Vagina (tissue), 2 donors: ENCODE data around the gene CADM2. TPM values are rescaled to one million over a fixed set of nuclear protein-coding genes. Genes with fewer than 3 reads are reported as not detected.

Experiments
- DNase-seq, 2 donors: peaks; one replicate each; pipeline ENCODE4 v3.0.0-alpha.2; 2017; ENCODE audit errors: extremely low spot score in 2 of 2
- H3K27ac ChIP-seq: fragments of 200-600 bp; sonication (generic); one replicate; pipeline ENCODE4 v1.5.1; 2019
- H3K27me3 ChIP-seq: fragments of 200-600 bp; sonication (generic); one replicate; pipeline ENCODE4 v1.5.1; 2019
- H3K36me3 ChIP-seq, 2 donors: fragments of 200-600 bp; sonication (generic); one replicate each; pipeline ENCODE4 v1.5.1; 2017 to 2019
- H3K4me1 ChIP-seq: fragments of 200-600 bp; sonication (generic); one replicate; pipeline ENCODE4 v1.5.1; 2019
- H3K4me3 ChIP-seq, 2 donors: fragments of 200-600 bp; sonication (generic); 1 replicate in 1 of 2; 2 replicates in 1 of 2; pipeline ENCODE4 v1.5.1; 2016 to 2019
- H3K9me3 ChIP-seq: fragments of 200-600 bp; sonication (generic); one replicate; pipeline ENCODE4 v1.5.1; 2019
- POLR2A ChIP-seq, 2 donors: fragments of 450-650 bp; IDR thresholded peaks; one replicate each; pipeline ENCODE4 v1.6.1; 2017; ENCODE audit warnings: antibody characterized with exemption in 2 of 2, mild to moderate bottlenecking in 2 of 2, moderate library complexity in 2 of 2
- POLR2AphosphoS5 ChIP-seq, 2 donors: sonication (generic); formaldehyde crosslinking; IDR thresholded peaks; one replicate each; pipeline ENCODE4 v1.9.0; 2017; ENCODE audit warnings: antibody characterized with exemption in 2 of 2, mild to moderate bottlenecking in 2 of 2, low read depth in 1 of 2; ENCODE audit not compliant: insufficient read depth in 1 of 2
- intact Hi-C: fragments of 100-400 bp; cut with DNase I; formaldehyde crosslinking; loops from one replicate; pipeline ENCODE4 v1.15.1; 2023
- total RNA-seq: library from RNA; depleted of rRNA; stranded (reverse); fragments of >200 nt; gene quantifications from one replicate; pipeline ENCODE4 v1.2.3, GENCODE V29; 2016
- TF ChIP-seq, protein P1 (sequence below), 3 experiments: fragments of 450-650 bp in 2 of 3; fragments of 200-600 bp in 1 of 3; sonication (generic) in 1 of 3; IDR thresholded peaks; one replicate each; pipeline ENCODE4 v1.5.1; 2017 to 2019; ENCODE audit warnings: antibody characterized with exemption in 3 of 3, mild to moderate bottlenecking in 2 of 3, moderate library complexity in 2 of 3

The CADM2 gene
- total RNA-seq, 1 donor from 2014 or later, result 3.7 TPM

DNA sequence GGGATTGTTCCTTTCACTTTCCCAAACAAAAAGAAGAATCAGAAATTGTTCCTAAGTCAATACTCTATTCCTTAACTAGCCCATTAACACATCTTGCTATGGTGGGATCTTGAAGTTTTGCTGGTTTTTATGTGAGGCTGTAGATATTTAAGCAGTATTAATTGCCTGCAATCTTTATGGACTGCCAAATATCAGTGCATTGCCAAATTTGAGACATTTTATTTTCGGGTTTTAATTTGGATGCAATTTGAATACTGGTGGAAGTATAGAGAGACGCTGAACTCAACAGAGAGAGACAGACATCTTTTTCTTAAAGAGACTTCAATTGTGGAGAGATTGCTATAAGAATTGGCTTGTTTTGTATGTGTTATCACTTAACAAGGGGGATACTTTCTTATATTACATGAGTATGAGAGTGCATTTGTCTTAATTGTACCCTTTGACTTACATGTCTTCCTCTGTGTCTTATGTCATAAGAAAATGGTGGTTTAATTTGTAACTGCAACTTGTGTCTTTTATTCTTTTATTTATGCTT, 10.0 kb downstream of the CADM2 start:
- Histone ChIP-seq H3K27ac (no peak overlapping the region), H3K4me1 (no peaks in the 10 kb centered on the region), H3K36me3 (no peaks in the 10 kb centered on the region), H3K9me3 (no peaks in the 10 kb centered on the region), H3K27me3 (no peaks in the 10 kb centered on the region), H3K4me3 (no peak overlapping the region)
- TF ChIP-seq, protein P1, sequence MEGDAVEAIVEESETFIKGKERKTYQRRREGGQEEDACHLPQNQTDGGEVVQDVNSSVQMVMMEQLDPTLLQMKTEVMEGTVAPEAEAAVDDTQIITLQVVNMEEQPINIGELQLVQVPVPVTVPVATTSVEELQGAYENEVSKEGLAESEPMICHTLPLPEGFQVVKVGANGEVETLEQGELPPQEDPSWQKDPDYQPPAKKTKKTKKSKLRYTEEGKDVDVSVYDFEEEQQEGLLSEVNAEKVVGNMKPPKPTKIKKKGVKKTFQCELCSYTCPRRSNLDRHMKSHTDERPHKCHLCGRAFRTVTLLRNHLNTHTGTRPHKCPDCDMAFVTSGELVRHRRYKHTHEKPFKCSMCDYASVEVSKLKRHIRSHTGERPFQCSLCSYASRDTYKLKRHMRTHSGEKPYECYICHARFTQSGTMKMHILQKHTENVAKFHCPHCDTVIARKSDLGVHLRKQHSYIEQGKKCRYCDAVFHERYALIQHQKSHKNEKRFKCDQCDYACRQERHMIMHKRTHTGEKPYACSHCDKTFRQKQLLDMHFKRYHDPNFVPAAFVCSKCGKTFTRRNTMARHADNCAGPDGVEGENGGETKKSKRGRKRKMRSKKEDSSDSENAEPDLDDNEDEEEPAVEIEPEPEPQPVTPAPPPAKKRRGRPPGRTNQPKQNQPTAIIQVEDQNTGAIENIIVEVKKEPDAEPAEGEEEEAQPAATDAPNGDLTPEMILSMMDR (IDR thresholded peaks at IDR 0.05), result no peak
- no peak for TF ChIP-seq POLR2A (IDR thresholded peaks at IDR 0.05)
- TF ChIP-seq POLR2AphosphoS5 (IDR thresholded peaks at IDR 0.05; ENCODE audit: insufficient read depth in 1 of 2, low read depth in 1 of 2), result no peak
- DNase-seq, result no peak
- intact Hi-C loops, result no loop called here

- DNase-seq, result no peak
- no peaks in the 10 kb centered on the region for H3K36me3 ChIP-seq
Measured at GRCh38 chr3:84974347-84974746, 15.6 kb downstream of the CADM2 start.

GRCh38 chr3:84977021-84977420, 18.2 kb downstream of the CADM2 start:
- TF ChIP-seq, protein P1 (IDR thresholded peaks at IDR 0.05), result no peak
- TF ChIP-seq POLR2AphosphoS5 (IDR thresholded peaks at IDR 0.05; ENCODE audit: insufficient read depth in 1 of 2, low read depth in 1 of 2) (no peak), POLR2A (IDR thresholded peaks at IDR 0.05) (no peak)
- Histone ChIP-seq H3K27ac (no peak overlapping the region), H3K36me3 (no peaks in the 10 kb centered on the region), H3K27me3 (no peaks in the 10 kb centered on the region), H3K9me3 (no peaks in the 10 kb centered on the region), H3K4me1 (no peaks in the 10 kb centered on the region), H3K4me3 (no peak overlapping the region)
- no peak for DNase-seq
- intact Hi-C loops, result no loop called here

More at GRCh38 chr3:84974347-84974746, 15.6 kb downstream of the CADM2 start:
- H3K4me1 ChIP-seq, result no peaks in the 10 kb centered on the region
- intact Hi-C loops, result no loop called here
- H3K4me3 ChIP-seq, result no peak overlapping the region
- no peaks in the 10 kb centered on the region for H3K9me3 ChIP-seq
- TF ChIP-seq, protein P1 (IDR thresholded peaks at IDR 0.05), result no peak
- no peak for TF ChIP-seq POLR2AphosphoS5 (IDR thresholded peaks at IDR 0.05; ENCODE audit: insufficient read depth in 1 of 2, low read depth in 1 of 2)
- no peak for TF ChIP-seq POLR2A (IDR thresholded peaks at IDR 0.05)
- H3K27me3 ChIP-seq, result no peaks in the 10 kb centered on the region
- H3K27ac ChIP-seq, result no peak overlapping the region

GRCh38 chr3:84978843-84979242, 20.1 kb downstream of the CADM2 start:
- H3K4me3 ChIP-seq, result no peak overlapping the region
- no peak for TF ChIP-seq POLR2A (IDR thresholded peaks at IDR 0.05)
- TF ChIP-seq, protein P1 (IDR thresholded peaks at IDR 0.05), result no peak
- no peak for TF ChIP-seq POLR2AphosphoS5 (IDR thresholded peaks at IDR 0.05; ENCODE audit: insufficient read depth in 1 of 2, low read depth in 1 of 2)
- H3K9me3 ChIP-seq, result no peaks in the 10 kb centered on the region
- no peaks in the 10 kb centered on the region for H3K4me1 ChIP-seq
- H3K36me3 ChIP-seq, result no peaks in the 10 kb centered on the region
- no peaks in the 10 kb centered on the region for H3K27me3 ChIP-seq
- no peak overlapping the region for H3K27ac ChIP-seq
- DNase-seq, result no peak
- intact Hi-C loops, result no loop called here

GRCh38 chr3:84980011-84980410, 21.2 kb downstream of the CADM2 start:
- no peak overlapping the region for H3K27ac ChIP-seq
- intact Hi-C loops, result no loop called here
- no peaks in the 10 kb centered on the region for H3K4me1 ChIP-seq
- H3K27me3 ChIP-seq, result no peaks in the 10 kb centered on the region
- DNase-seq, result no peak
- H3K36me3 ChIP-seq, result no peaks in the 10 kb centered on the region
- no peaks in the 10 kb centered on the region for H3K9me3 ChIP-seq
- TF ChIP-seq POLR2A (IDR thresholded peaks at IDR 0.05) (no peak), POLR2AphosphoS5 (IDR thresholded peaks at IDR 0.05; ENCODE audit: insufficient read depth in 1 of 2, low read depth in 1 of 2) (no peak)
- TF ChIP-seq, protein P1 (IDR thresholded peaks at IDR 0.05), result no peak
- H3K4me3 ChIP-seq, result no peak overlapping the region
